HG03025 (cell line): ENCODE results near the gene MSN.
"Not testable (repeated sequence)": the region's sequence is repeated elsewhere in the genome, so short reads cannot be mapped to it uniquely, and the experiment has no call there.

Source experiments
- ATAC-seq: cut with Tn5 transposase; IDR thresholded peaks from one replicate; pipeline ENCODE4 v1.9.1; 2021; ENCODE audit warnings: mild to moderate bottlenecking, moderate library complexity; ENCODE audit not compliant: unreplicated experiment, low FRiP score

The MSN gene

GRCh38 chrX:65712005-65712806 lies 44.8 kb downstream of the MSN start:
- ATAC-seq: no peak

GRCh38 chrX:65718538-65718937 lies 51.1 kb downstream of the MSN start:
- no peak for ATAC-seq

GRCh38 chrX:65720381-65720964 lies 53.0 kb downstream of the MSN start:
- no peak for ATAC-seq

- ATAC-seq: no peak
These were observed 56.3 kb downstream of the MSN start for GRCh38 chrX:65723706-65724105.

GRCh38 chrX:65726715-65727114 lies 59.3 kb downstream of the MSN start:
- ATAC-seq: no peak

GRCh38 chrX:65731684-65732289 lies 64.3 kb downstream of the MSN start:
- no peak for ATAC-seq

GRCh38 chrX:65740909-65741308 lies 73.5 kb downstream of the MSN start:
- ATAC-seq: no peak

- no peak for ATAC-seq
These were observed 74.4 kb downstream of the MSN start for GRCh38 chrX:65741823-65742222.

GRCh38 chrX:65744965-65745364 lies 77.5 kb downstream of the MSN start:
- no peak for ATAC-seq

- ATAC-seq: no peak
These were observed 78.0 kb downstream of the MSN start for GRCh38 chrX:65745427-65745826.

GRCh38 chrX:65745992-65746391 lies 78.5 kb downstream of the MSN start:
- no peak for ATAC-seq

- peak; percentile 85 for ATAC-seq
These were observed 83.4 kb downstream of the MSN start for GRCh38 chrX:65750674-65751469.

GRCh38 chrX:65751519-65751918 lies 84.1 kb downstream of the MSN start:
- ATAC-seq: no peak

- no peak for ATAC-seq
These were observed 84.8 kb downstream of the MSN start for GRCh38 chrX:65752294-65752693.

- no peak for ATAC-seq
These were observed 88.3 kb downstream of the MSN start for GRCh38 chrX:65755786-65756185.

- ATAC-seq: no peak
These were observed 90.5 kb downstream of the MSN start for GRCh38 chrX:65757943-65758342.

- ATAC-seq: no peak
These were observed 91.1 kb downstream of the MSN start for GRCh38 chrX:65758505-65758904.

GRCh38 chrX:65759525-65759924 lies 92.1 kb downstream of the MSN start:
- ATAC-seq: not testable (repeated sequence)

GRCh38 chrX:65769564-65770292 lies 102.3 kb downstream of the MSN start:
- no peak for ATAC-seq

- no peak for ATAC-seq
These were observed 105.4 kb downstream of the MSN start for GRCh38 chrX:65772842-65773241.
